IMR-90 (cell line): ENCODE measurements around the gene ACP4. TPM values are rescaled to one million over a fixed set of nuclear protein-coding genes. Genes with fewer than 3 reads are reported as not detected.

Experiments
- ATAC-seq: fragments of 200-7000 bp; cut with Tn5 transposase; 2 replicates; pipeline ENCODE4 v1.9.1; 2020; ENCODE audit warnings: low read depth, mild to moderate bottlenecking, moderate library complexity
- BruUV-seq: library from RNA; stranded (reverse); fragments of 400-500 nt; replicated peaks from 2 replicates; lab custom pipeline; 2021; lab: Mats Ljungman, UMichigan
- CTCF ChIA-PET: fragments of 300-600 bp; formaldehyde crosslinking; extraction: SDS; loops from one replicate; lab custom pipeline; 2021; ENCODE audit warnings: antibody characterized with exemption; lab: Yijun Ruan, JAX
- POLR2A ChIA-PET: fragments of 300-600 bp; sonication (Branson Sonifier 250); formaldehyde crosslinking; loops from one replicate; lab custom pipeline; 2022; ENCODE audit warnings: antibody characterized with exemption; ENCODE audit not compliant: unreplicated experiment; lab: Charles Lee
- DNase-seq: peaks from one replicate; pipeline ENCODE4 v3.0.0; 2013
- H2AFZ ChIP-seq: replicated peaks from 2 replicates; pipeline ENCODE3; 2013; ENCODE audit warnings: low read length, mild to moderate bottlenecking; ENCODE audit not compliant: poor library complexity
- H2AK5ac ChIP-seq: 2 replicates; pipeline ENCODE4 v1.6.1; 2013; ENCODE audit warnings: low read depth, low read length, inconsistent platforms
- H2AK9ac ChIP-seq: replicated peaks from 2 replicates; pipeline ENCODE3; 2013; ENCODE audit warnings: mild to moderate bottlenecking, low read depth, low read length, moderate library complexity; ENCODE audit not compliant: poor library complexity
- H2BK120ac ChIP-seq: 2 replicates; pipeline ENCODE4 v1.6.1; 2013; ENCODE audit warnings: low read depth, low read length, inconsistent platforms
- H2BK15ac ChIP-seq: 3 replicates; pipeline ENCODE4 v1.6.1; 2013; ENCODE audit warnings: low read depth, low read length, inconsistent platforms
- H2BK20ac ChIP-seq: 2 replicates; pipeline ENCODE4 v1.6.1; 2013; ENCODE audit warnings: low read depth, mild to moderate bottlenecking, inconsistent platforms, low read length, moderate library complexity
- H2BK5ac ChIP-seq: 2 replicates; pipeline ENCODE4 v1.6.1; 2013; ENCODE audit warnings: mild to moderate bottlenecking, low read depth, low read length, inconsistent platforms; ENCODE audit not compliant: poor library complexity, severe bottlenecking
- H3K14ac ChIP-seq: replicated peaks from 2 replicates; pipeline ENCODE4 v1.6.1; 2013; ENCODE audit warnings: low read depth, low read length, inconsistent platforms
- H3K18ac ChIP-seq: 2 replicates; pipeline ENCODE4 v1.6.1; 2013; ENCODE audit warnings: low read depth, low read length, control low read depth
- H3K23ac ChIP-seq: 2 replicates; pipeline ENCODE4 v1.6.1; 2013; ENCODE audit warnings: low read depth, low read length, inconsistent platforms
- H3K27ac ChIP-seq: 2 replicates; pipeline ENCODE4 v1.5.1; 2013; ENCODE audit warnings: mild to moderate bottlenecking, control low read depth, low read length; ENCODE audit not compliant: insufficient read depth
- H3K27me3 ChIP-seq: 2 replicates; pipeline ENCODE4 v1.6.1; 2013; ENCODE audit warnings: low read length; ENCODE audit not compliant: control insufficient read depth, insufficient read depth
- H3K36me3 ChIP-seq: 2 replicates; pipeline ENCODE4 v1.6.1; 2013; ENCODE audit warnings: low read length, mixed read lengths; ENCODE audit not compliant: control insufficient read depth, insufficient read depth
- H3K4ac ChIP-seq: 2 replicates; pipeline ENCODE4 v1.6.1; 2013; ENCODE audit warnings: low read depth, low read length, inconsistent platforms
- H3K4me1 ChIP-seq: 2 replicates; pipeline ENCODE4 v1.6.1; 2013; ENCODE audit warnings: low read length, mixed read lengths; ENCODE audit not compliant: control insufficient read depth, insufficient read depth
- H3K4me2 ChIP-seq: 2 replicates; pipeline ENCODE4 v1.6.1; 2013; ENCODE audit warnings: low read depth, mild to moderate bottlenecking, control low read depth, low read length, moderate library complexity
- H3K4me3 ChIP-seq: 2 replicates; pipeline ENCODE4 v1.5.1; 2013; ENCODE audit warnings: low read depth, mild to moderate bottlenecking, control low read depth, low read length, moderate library complexity; ENCODE audit not compliant: insufficient read depth
- H3K56ac ChIP-seq: 2 replicates; pipeline ENCODE4 v1.6.1; 2013; ENCODE audit warnings: low read length, inconsistent platforms; ENCODE audit not compliant: insufficient read depth; ENCODE audit errors: extremely low read depth
- H3K79me1 ChIP-seq, 2 experiments: 2 replicates each; pipeline ENCODE4 v1.6.1; 2013; ENCODE audit warnings: low read length in 2 of 2, inconsistent platforms in 1 of 2, low read depth in 1 of 2
- H3K9ac ChIP-seq: 2 replicates; pipeline ENCODE4 v1.6.1; 2013; ENCODE audit warnings: low read depth, low read length, control low read depth
- H3K9me1 ChIP-seq: 2 replicates; pipeline ENCODE4 v1.6.1; 2013; ENCODE audit warnings: low read length, inconsistent platforms; ENCODE audit not compliant: insufficient read depth
- H3K9me3 ChIP-seq: 2 replicates; pipeline ENCODE4 v1.6.1; 2013; ENCODE audit warnings: low read length; ENCODE audit not compliant: control insufficient read depth, insufficient read depth
- H4K20me1 ChIP-seq: 2 replicates; pipeline ENCODE4 v1.6.1; 2013; ENCODE audit warnings: low read length, inconsistent platforms; ENCODE audit not compliant: insufficient read depth
- H4K5ac ChIP-seq: 2 replicates; pipeline ENCODE4 v1.6.1; 2013; ENCODE audit warnings: mild to moderate bottlenecking, low read depth, low read length, control low read depth
- H4K8ac ChIP-seq, 2 experiments: 2 replicates each; pipeline ENCODE4 v1.6.1; 2013; ENCODE audit warnings: low read depth in 2 of 2, low read length in 2 of 2, control low read depth in 1 of 2, inconsistent platforms in 1 of 2
- H4K91ac ChIP-seq: 2 replicates; pipeline ENCODE4 v1.6.1; 2013; ENCODE audit warnings: low read depth, low read length, inconsistent platforms; ENCODE audit not compliant: insufficient read depth
- BHLHE40 ChIP-seq: fragments of 150-350 bp; IDR thresholded peaks from 2 replicates; pipeline ENCODE4 v1.6.1; 2016; ENCODE audit warnings: mild to moderate bottlenecking, low read depth, low read length
- CHD1 ChIP-seq: IDR thresholded peaks from 2 replicates; pipeline ENCODE4 v1.6.1; 2012; ENCODE audit warnings: low read depth, low read length, improper control_type of control experiment
- FOS ChIP-seq: fragments of 150-350 bp; IDR thresholded peaks from 2 replicates; pipeline ENCODE4 v1.6.1; 2016; ENCODE audit warnings: low read depth, low read length
- MAFK ChIP-seq: IDR thresholded peaks from 2 replicates; pipeline ENCODE4 v1.6.1; 2012; ENCODE audit warnings: low read depth, low read length, improper control_type of control experiment
- MAZ ChIP-seq: IDR thresholded peaks from 2 replicates; pipeline ENCODE4 v1.6.1; 2012; ENCODE audit warnings: low read depth, mild to moderate bottlenecking, low read length, improper control_type of control experiment, moderate library complexity, borderline replicate concordance
- MXI1 ChIP-seq: IDR thresholded peaks from 2 replicates; pipeline ENCODE4 v1.6.1; 2012; ENCODE audit warnings: low read depth, mild to moderate bottlenecking, low read length, moderate library complexity, borderline replicate concordance
- NFE2L2 ChIP-seq: fragments of 150-350 bp; IDR thresholded peaks from 2 replicates; pipeline ENCODE4 v1.6.1; 2016; ENCODE audit warnings: low read depth, mild to moderate bottlenecking, low read length
- RAD21 ChIP-seq: IDR thresholded peaks from 2 replicates; pipeline ENCODE4 v1.6.1; 2012; ENCODE audit warnings: low read length, improper control_type of control experiment
- SMC3 ChIP-seq: fragments of 150-350 bp; IDR thresholded peaks from 2 replicates; pipeline ENCODE4 v1.6.1; 2016; ENCODE audit warnings: low read depth, mild to moderate bottlenecking, antibody characterized with exemption, low read length, moderate library complexity
- WGBS, 2 experiments: methylation state at CpG; one replicate each; pipeline versions ENCODE4 v1.1.5 to v1.1.7; 2013; ENCODE audit warnings: missing lambda C conversion rate in 2 of 2; ENCODE audit not compliant: insufficient read length in 1 of 2; ENCODE audit errors: extremely low coverage in 2 of 2; 5-methylcytosine and 5-hydroxymethylcytosine counted together
- dilution Hi-C: fragments of 300-500 bp; cut with HindIII; formaldehyde crosslinking; loops from one replicate; pipeline ENCODE4 v1.14.3; 2018; ENCODE audit warnings: low sequenced_read_pairs; ENCODE audit not compliant: unreplicated experiment
- in situ Hi-C: fragments of 300-500 bp; cut with MboI; formaldehyde crosslinking; loops from 3 replicates; pipeline ENCODE4 v1.14.3; 2019; ENCODE audit warnings: low sequenced_read_pairs, inconsistent platforms, mixed read lengths
- intact Hi-C: fragments of 100-400 bp; cut with micrococcal nuclease; formaldehyde crosslinking; loops from 2 replicates; pipeline ENCODE4 v1.10.0; 2022
- polyA plus RNA-seq, 3 experiments: library from polyadenylated mRNA; depleted of rRNA; stranded (reverse); fragments of >200 nt; gene quantifications; 2 replicates each; pipeline ENCODE4 v1.2.3, GENCODE V29; 2012; ENCODE audit warnings: low replicate concordance in 1 of 3
- total RNA-seq: library from RNA; depleted of rRNA; stranded (reverse); fragments of >200 nt; gene quantifications from 2 replicates; pipeline ENCODE4 v1.2.3, GENCODE V29; 2012
- TF ChIP-seq, protein P1 (sequence below): fragments of 150-350 bp; IDR thresholded peaks from 2 replicates; pipeline ENCODE4 v1.6.1; 2017; ENCODE audit warnings: mild to moderate bottlenecking, antibody characterized with exemption, low read length, low read depth
- TF ChIP-seq, protein P2 (sequence below): conservative IDR thresholded peaks from 2 replicates; pipeline ENCODE4 v1.5.1; 2012; ENCODE audit warnings: mild to moderate bottlenecking, low read depth, low read length, improper control_type of control experiment

The ACP4 gene
- total and polyA plus RNA-seq, 2 of the 4 experiments (the other 2 are of a cell fraction) = not detected

DNA sequence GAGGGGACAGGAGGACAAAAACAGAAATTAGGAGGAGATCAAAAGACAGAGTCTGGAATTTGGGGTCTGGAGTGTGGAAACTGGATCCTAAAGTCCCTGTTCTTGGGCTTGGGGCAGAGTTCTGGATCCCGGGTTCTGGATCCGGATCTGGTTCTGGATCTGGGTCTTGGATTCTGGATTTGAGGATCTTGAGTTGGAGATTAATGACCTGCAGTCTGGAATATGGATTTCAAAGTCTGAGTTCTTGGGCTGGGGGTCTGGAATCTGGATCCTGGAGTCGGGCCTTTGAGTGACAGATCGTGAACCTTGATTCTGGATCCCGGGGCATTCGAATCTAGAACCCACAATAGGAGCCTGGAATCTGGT is 43.6 kb downstream of the ACP4 start:
- Histone ChIP-seq H3K18ac (no peak overlapping the region), H3K27me3 (no peaks in the 10 kb centered on the region; the same call in 1 of the 2 replicates), H3K27ac (no peak overlapping the region), H3K9ac (no peak overlapping the region), H3K4me3 (no peak overlapping the region), H3K9me3 (no peaks in the 10 kb centered on the region), H3K4me2 (no peak overlapping the region), H2BK5ac (no peak overlapping the region), H3K9me1 (no peaks in the 10 kb centered on the region), H2BK120ac (no peak overlapping the region), H4K20me1 (no peaks in the 10 kb centered on the region), H2AFZ (no peak overlapping the region), H4K5ac (no peak overlapping the region), H3K56ac (no peak overlapping the region), H2AK5ac (no peak overlapping the region), H3K14ac (no peak overlapping the region), H4K91ac (no peak overlapping the region), H4K8ac (no peak overlapping the region), H3K79me1 (no peaks in the 10 kb centered on the region), H3K36me3 (no peaks in the 10 kb centered on the region), H3K4me1 (no peaks in the 10 kb centered on the region), H2BK15ac (no peak overlapping the region), H2BK20ac (no peak overlapping the region), H3K4ac (no peak overlapping the region), H3K23ac (no peak overlapping the region), H2AK9ac (no peak overlapping the region)
- dilution Hi-C loops (no loop called here), in situ Hi-C loops (no loop called here), intact Hi-C loops (no loop called here)
- TF ChIP-seq MAZ (no peak), MXI1 (no peak), MAFK (no peak), BHLHE40 (no peak), FOS (no peak), CHD1 (no peak), RAD21 (no peak), SMC3 (no peak), NFE2L2 (no peak)
- TF ChIP-seq, protein P1, sequence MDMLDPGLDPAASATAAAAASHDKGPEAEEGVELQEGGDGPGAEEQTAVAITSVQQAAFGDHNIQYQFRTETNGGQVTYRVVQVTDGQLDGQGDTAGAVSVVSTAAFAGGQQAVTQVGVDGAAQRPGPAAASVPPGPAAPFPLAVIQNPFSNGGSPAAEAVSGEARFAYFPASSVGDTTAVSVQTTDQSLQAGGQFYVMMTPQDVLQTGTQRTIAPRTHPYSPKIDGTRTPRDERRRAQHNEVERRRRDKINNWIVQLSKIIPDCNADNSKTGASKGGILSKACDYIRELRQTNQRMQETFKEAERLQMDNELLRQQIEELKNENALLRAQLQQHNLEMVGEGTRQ = no peak
- TF ChIP-seq, protein P2, sequence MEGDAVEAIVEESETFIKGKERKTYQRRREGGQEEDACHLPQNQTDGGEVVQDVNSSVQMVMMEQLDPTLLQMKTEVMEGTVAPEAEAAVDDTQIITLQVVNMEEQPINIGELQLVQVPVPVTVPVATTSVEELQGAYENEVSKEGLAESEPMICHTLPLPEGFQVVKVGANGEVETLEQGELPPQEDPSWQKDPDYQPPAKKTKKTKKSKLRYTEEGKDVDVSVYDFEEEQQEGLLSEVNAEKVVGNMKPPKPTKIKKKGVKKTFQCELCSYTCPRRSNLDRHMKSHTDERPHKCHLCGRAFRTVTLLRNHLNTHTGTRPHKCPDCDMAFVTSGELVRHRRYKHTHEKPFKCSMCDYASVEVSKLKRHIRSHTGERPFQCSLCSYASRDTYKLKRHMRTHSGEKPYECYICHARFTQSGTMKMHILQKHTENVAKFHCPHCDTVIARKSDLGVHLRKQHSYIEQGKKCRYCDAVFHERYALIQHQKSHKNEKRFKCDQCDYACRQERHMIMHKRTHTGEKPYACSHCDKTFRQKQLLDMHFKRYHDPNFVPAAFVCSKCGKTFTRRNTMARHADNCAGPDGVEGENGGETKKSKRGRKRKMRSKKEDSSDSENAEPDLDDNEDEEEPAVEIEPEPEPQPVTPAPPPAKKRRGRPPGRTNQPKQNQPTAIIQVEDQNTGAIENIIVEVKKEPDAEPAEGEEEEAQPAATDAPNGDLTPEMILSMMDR = no peak
- POLR2A ChIA-PET = interaction anchor here (0.5 kb wide), 1 partner anchor 41 kb away, joined by 9 read pairs; no protein-coding TSS in a partner anchor
- no TSS peak for BruUV-seq
- CTCF ChIA-PET = no interaction called here
- WGBS, 2 experiments = 70% methylated on average over 2 of the region's 6 CpGs; no CpG with 5 or more reads in 1 of the 2 experiments
- ATAC-seq (no peak), DNase-seq (no peak)
